ENCODE results near the gene ZACN. TPM values are rescaled to one million over a fixed set of nuclear protein-coding genes. Genes with fewer than 3 reads are reported as not detected.

The ZACN gene
- total RNA-seq, 2 experiments from 2014 or later = 0.76 to 1.2 TPM

- BruUV-seq (replicated peaks) = no TSS peak
- Histone ChIP-seq H3K36me3 (ENCODE audit: insufficient read depth, low read length) (no peaks in the 10 kb centered on the region), H3K4me2 (ENCODE audit: low read length) (no peak overlapping the region), H2AFZ (ENCODE audit: low read length) (no peak overlapping the region), H3K4me3 (ENCODE audit: low read depth, low read length, poor library complexity, severe bottlenecking) (no peak overlapping the region), H3K27ac (ENCODE audit: low read depth, low read length, poor library complexity, severe bottlenecking) (no peak overlapping the region), H4K20me1 (ENCODE audit: insufficient read depth, low read length) (no peaks in the 10 kb centered on the region), H3K9me3 (ENCODE audit: low read length) (no peaks in the 10 kb centered on the region), H3K79me2 (ENCODE audit: insufficient read depth, low read depth, low read length) (no peaks in the 10 kb centered on the region), H3K4me1 (ENCODE audit: insufficient read depth, low read length, poor library complexity, severe bottlenecking) (peaks cover 22% of the 10 kb centered on the region), H3K9me2 (ENCODE audit: insufficient read depth, low read length) (no peaks in the 10 kb centered on the region)
- DNase-seq (ENCODE audit: low spot score) = no peak
- intact Hi-C loops (cut with micrococcal nuclease; ENCODE audit: unreplicated experiment) = no loop called here
- POLR2A ChIA-PET = no interaction called here
- no peak for TF ChIP-seq EZH2phosphoT487 (IDR thresholded peaks at IDR 0.05; ENCODE audit: borderline replicate concordance, low read depth, low read length)
- TF ChIP-seq CTCF (conservative IDR thresholded peaks at IDR 0.05; ENCODE audit: low read length) = no peak
- CTCF ChIA-PET (ENCODE audit: unreplicated experiment) = no interaction called here
Measured at GRCh38 chr17:76131692-76132573, 53.0 kb downstream of the ZACN start.

Small RNAs within 50 kb of the gene (microRNA-seq; reads per million reads assigned to microRNA genes)
- 6.8 reads per million for gene MIR6868 (ENCODE audit: borderline replicate concordance)

Small RNAs within 50 kb of the gene (small RNA-seq; reads per million reads assigned to genes)
- not detected for gene MIR6868

Other genes with a start within 250 kb of the ZACN start
- gene UNC13D, start 234.8 kb upstream of the ZACN start, total RNA-seq (2014; rRNA removed; shearing (Covaris generic)) = 7.1 and 8.0 TPM in 2 replicates
- gene UNC13D, start 234.8 kb upstream of the ZACN start, total RNA-seq (2022) = 12.2 and 17.8 TPM in 2 replicates
- 24.1 and 29.9 TPM in 2 replicates for gene WBP2, start 223.8 kb upstream of the ZACN start, total RNA-seq (2014; rRNA removed; shearing (Covaris generic))
- 117 and 123 TPM in 2 replicates for gene WBP2, start 223.8 kb upstream of the ZACN start, total RNA-seq (2022)
- 32.7 and 41.9 TPM in 2 replicates for gene TRIM47, start 200.6 kb upstream of the ZACN start, total RNA-seq (2014; rRNA removed; shearing (Covaris generic))
- gene TRIM47, start 200.6 kb upstream of the ZACN start, total RNA-seq (2022) = 21.6 and 25.9 TPM in 2 replicates
- 45.0 and 54.2 TPM in 2 replicates for gene TRIM65, start 182.2 kb upstream of the ZACN start, total RNA-seq (2014; rRNA removed; shearing (Covaris generic))
- 60.4 and 62.9 TPM in 2 replicates for gene TRIM65, start 182.2 kb upstream of the ZACN start, total RNA-seq (2022)
- 91.9 and 112 TPM in 2 replicates for gene MRPL38, start 174.3 kb upstream of the ZACN start, total RNA-seq (2014; rRNA removed; shearing (Covaris generic))
- gene MRPL38, start 174.3 kb upstream of the ZACN start, total RNA-seq (2022) = 175 and 198 TPM in 2 replicates
- 34.6 and 38.7 TPM in 2 replicates for gene FBF1, start 138.1 kb upstream of the ZACN start, total RNA-seq (2014; rRNA removed; shearing (Covaris generic))
- 47.8 and 47.9 TPM in 2 replicates for gene FBF1, start 138.1 kb upstream of the ZACN start, total RNA-seq (2022)
- 12.3 and 22.6 TPM in 2 replicates for gene ACOX1, start 100.0 kb upstream of the ZACN start, total RNA-seq (2014; rRNA removed; shearing (Covaris generic))
- 30.2 and 34.6 TPM in 2 replicates for gene ACOX1, start 100.0 kb upstream of the ZACN start, total RNA-seq (2022)
- gene TEN1, start 99.9 kb upstream of the ZACN start, total RNA-seq (2014; rRNA removed; shearing (Covaris generic)) = 17.6 and 22.5 TPM in 2 replicates
- 18.2 and 22.5 TPM in 2 replicates for gene TEN1, start 99.9 kb upstream of the ZACN start, total RNA-seq (2022)
- gene CDK3, start 78.3 kb upstream of the ZACN start, total RNA-seq (2014; rRNA removed; shearing (Covaris generic)) = 7.3 and 15.9 TPM in 2 replicates
- 12.8 and 17.2 TPM in 2 replicates for gene CDK3, start 78.3 kb upstream of the ZACN start, total RNA-seq (2022)
- gene EVPL, start 51.9 kb upstream of the ZACN start, total RNA-seq (2014; rRNA removed; shearing (Covaris generic)) = 5.6 and 9.9 TPM in 2 replicates
- 5.1 and 6.9 TPM in 2 replicates for gene EVPL, start 51.9 kb upstream of the ZACN start, total RNA-seq (2022)
- gene SRP68, start 6.7 kb upstream of the ZACN start, total RNA-seq (2014; rRNA removed; shearing (Covaris generic)) = 53.5 and 54.0 TPM in 2 replicates
- gene SRP68, start 6.7 kb upstream of the ZACN start, total RNA-seq (2022) = 199 and 200 TPM in 2 replicates
- not detected in 2 replicates for gene GALR2, start 4.4 kb upstream of the ZACN start, total RNA-seq (2014; rRNA removed; shearing (Covaris generic))
- gene GALR2, start 4.4 kb upstream of the ZACN start, total RNA-seq (2022) = 0.63 TPM in 1 of 2 replicates, not detected in the other
- 118 and 122 TPM in 2 replicates for gene EXOC7, start 24.6 kb downstream of the ZACN start, total RNA-seq (2014; rRNA removed; shearing (Covaris generic))
- gene EXOC7, start 24.6 kb downstream of the ZACN start, total RNA-seq (2022) = 173 and 175 TPM in 2 replicates
- gene FOXJ1, start 62.1 kb downstream of the ZACN start, total RNA-seq (2014; rRNA removed; shearing (Covaris generic)) = not detected in 2 replicates
- gene FOXJ1, start 62.1 kb downstream of the ZACN start, total RNA-seq (2022) = not detected in 2 replicates
- gene RNF157, start 161.3 kb downstream of the ZACN start, total RNA-seq (2014; rRNA removed; shearing (Covaris generic)) = 0.21 and 0.28 TPM in 2 replicates
- gene RNF157, start 161.3 kb downstream of the ZACN start, total RNA-seq (2022) = 0.70 and 1.3 TPM in 2 replicates
- gene UBALD2, start 186.2 kb downstream of the ZACN start, total RNA-seq (2014; rRNA removed; shearing (Covaris generic)) = 70.9 and 86.4 TPM in 2 replicates
- 238 and 305 TPM in 2 replicates for gene UBALD2, start 186.2 kb downstream of the ZACN start, total RNA-seq (2022)
- gene QRICH2, start 229.1 kb downstream of the ZACN start, total RNA-seq (2014; rRNA removed; shearing (Covaris generic)) = 6.7 and 9.4 TPM in 2 replicates
- 5.7 and 7.2 TPM in 2 replicates for gene QRICH2, start 229.1 kb downstream of the ZACN start, total RNA-seq (2022)

Measured in OCI-LY7 (cell line).